Neural progenitor cell (in vitro differentiated cells): ENCODE data around the gene UGGT2. TPM values are rescaled to one million over a fixed set of nuclear protein-coding genes. Genes with fewer than 3 reads are reported as not detected.

Source experiments
- DNase-seq: peaks from one replicate; pipeline ENCODE4 v3.0.0-alpha.2; 2016; ENCODE audit warnings: low spot score
- H2AFZ ChIP-seq: fragments of 200-600 bp; sonication (generic); replicated peaks from 2 replicates; pipeline ENCODE4 v1.6.1; 2016; ENCODE audit warnings: antibody characterized with exemption
- H3F3A ChIP-seq: fragments of 200-600 bp; sonication (generic); 2 replicates; pipeline ENCODE4 v1.6.1; 2016; ENCODE audit warnings: antibody characterized with exemption, low read depth
- H3K27ac ChIP-seq: fragments of 200-600 bp; sonication (generic); 2 replicates; pipeline ENCODE4 v1.5.1; 2016; ENCODE audit warnings: mild to moderate bottlenecking
- H3K27me3 ChIP-seq: fragments of 200-600 bp; sonication (generic); 2 replicates; pipeline ENCODE4 v1.6.1; 2016; ENCODE audit warnings: mild to moderate bottlenecking, moderate library complexity
- H3K36me3 ChIP-seq: fragments of 200-600 bp; sonication (generic); 2 replicates; pipeline ENCODE4 v1.5.1; 2016
- H3K4me1 ChIP-seq: fragments of 200-600 bp; sonication (generic); 2 replicates; pipeline ENCODE4 v1.6.1; 2016; ENCODE audit warnings: mixed run types
- H3K4me2 ChIP-seq: fragments of 200-600 bp; sonication (generic); 2 replicates; pipeline ENCODE4 v1.6.1; 2016
- H3K4me3 ChIP-seq: fragments of 200-600 bp; sonication (generic); 2 replicates; pipeline ENCODE4 v1.5.1; 2016
- H3K79me2 ChIP-seq: fragments of 200-600 bp; sonication (generic); 2 replicates; pipeline ENCODE4 v1.6.1; 2016; ENCODE audit warnings: low read depth
- H3K9ac ChIP-seq: fragments of 200-600 bp; sonication (generic); 2 replicates; pipeline ENCODE4 v1.6.1; 2016
- H3K9me3 ChIP-seq: fragments of 200-600 bp; sonication (generic); 2 replicates; pipeline ENCODE4 v1.5.1; 2016; ENCODE audit warnings: low read depth
- H4K20me1 ChIP-seq: fragments of 200-600 bp; sonication (generic); 2 replicates; pipeline ENCODE4 v1.6.1; 2016; ENCODE audit warnings: low read depth
- H3K27ac Mint-ChIP-seq: 3 replicates; pipeline ENCODE4 v1.8.0; 2021; ENCODE audit warnings: mixed read lengths
- H3K27me3 Mint-ChIP-seq: 2 replicates; pipeline ENCODE4 v1.8.0; 2022; ENCODE audit warnings: low read depth, mild to moderate bottlenecking, inconsistent platforms, moderate library complexity, mixed read lengths; ENCODE audit not compliant: insufficient read depth
- H3K36me3 Mint-ChIP-seq: 3 replicates; pipeline ENCODE4 v1.8.0; 2021; ENCODE audit warnings: mixed read lengths
- H3K4me1 Mint-ChIP-seq: 3 replicates; pipeline ENCODE4 v1.8.0; 2021; ENCODE audit warnings: mixed read lengths
- H3K4me3 Mint-ChIP-seq: 3 replicates; pipeline ENCODE4 v1.8.0; 2021; ENCODE audit warnings: mild to moderate bottlenecking, moderate library complexity, mixed read lengths
- H3K9me3 Mint-ChIP-seq: 3 replicates; pipeline ENCODE4 v1.8.0; 2020; ENCODE audit warnings: mixed read lengths
- CTCF ChIP-seq: fragments of 200-600 bp; sonication (generic); IDR thresholded peaks from 2 replicates; pipeline ENCODE4 v1.5.1; 2017; ENCODE audit warnings: antibody characterized with exemption, mild to moderate bottlenecking
- EZH2 ChIP-seq: fragments of 200-600 bp; sonication (generic); IDR thresholded peaks from 2 replicates; pipeline ENCODE4 v1.6.1; 2017; ENCODE audit warnings: antibody characterized with exemption, mild to moderate bottlenecking, moderate library complexity
- EZH2phosphoT487 ChIP-seq: fragments of 200-600 bp; sonication (generic); IDR thresholded peaks from 2 replicates; pipeline ENCODE4 v1.6.1; 2017; ENCODE audit warnings: antibody characterized with exemption
- total RNA-seq: library from RNA; depleted of rRNA; stranded (reverse); fragments of >200 nt; gene quantifications from 2 replicates; pipeline ENCODE4 v1.2.3, GENCODE V29; 2015; ENCODE audit warnings: low replicate concordance

UGGT2 gene
- total RNA-seq, 1 donor from 2014 or later, result 70.4 TPM

- Histone ChIP-seq H3K79me2 (peaks cover 11% of the 10 kb centered on the region), H3K27me3 (no peaks in the 10 kb centered on the region), H3K4me2 (no peak overlapping the region), H4K20me1 (no peaks in the 10 kb centered on the region), H3K36me3 (no peaks in the 10 kb centered on the region), H3K4me3 (no peak overlapping the region), H3K9me3 (no peaks in the 10 kb centered on the region), H3K27ac (no peak overlapping the region), H2AFZ (no peak overlapping the region), H3F3A (no peaks in the 10 kb centered on the region), H3K9ac (no peak overlapping the region), H3K4me1 (no peaks in the 10 kb centered on the region)
- Mint-ChIP-seq H3K36me3 (peaks cover 13% of the 10 kb centered on the region), H3K27me3 (no peaks in the 10 kb centered on the region), H3K4me3 (no peak overlapping the region), H3K9me3 (no peaks in the 10 kb centered on the region), H3K4me1 (no peaks in the 10 kb centered on the region), H3K27ac (no peak overlapping the region)
- TF ChIP-seq EZH2, result no peak
- TF ChIP-seq EZH2phosphoT487, result no peak
- no peak for TF ChIP-seq CTCF
- no peak for DNase-seq
Measured at GRCh38 chr13:96027496-96027895, 25.7 kb downstream of the UGGT2 start.

GRCh38 chr13:96025283-96025682 lies 27.9 kb downstream of the UGGT2 start:
- no peak overlapping the region for H3K27ac Mint-ChIP-seq
- H2AFZ ChIP-seq, result no peak overlapping the region
- H3K36me3 Mint-ChIP-seq, result peaks cover 15% of the 10 kb centered on the region
- H3F3A ChIP-seq, result peaks cover 4% of the 10 kb centered on the region
- H3K9ac ChIP-seq, result no peak overlapping the region
- H3K27me3 ChIP-seq, result no peaks in the 10 kb centered on the region
- peaks cover 5% of the 10 kb centered on the region for H3K4me1 ChIP-seq
- no peak overlapping the region for H3K27ac ChIP-seq
- H3K4me3 ChIP-seq, result no peak overlapping the region
- no peaks in the 10 kb centered on the region for H3K9me3 ChIP-seq
- H3K27me3 Mint-ChIP-seq, result no peaks in the 10 kb centered on the region
- no peak for DNase-seq
- no peaks in the 10 kb centered on the region for H3K79me2 ChIP-seq
- no peak overlapping the region for H3K4me3 Mint-ChIP-seq
- no peak for TF ChIP-seq EZH2phosphoT487
- TF ChIP-seq EZH2, result no peak
- TF ChIP-seq CTCF, result no peak
- H3K9me3 Mint-ChIP-seq, result no peaks in the 10 kb centered on the region
- H4K20me1 ChIP-seq, result peaks cover 5% of the 10 kb centered on the region
- H3K4me1 Mint-ChIP-seq, result peaks cover 2% of the 10 kb centered on the region
- H3K4me2 ChIP-seq, result no peak overlapping the region
- no peaks in the 10 kb centered on the region for H3K36me3 ChIP-seq

GRCh38 chr13:96020931-96021330 lies 32.3 kb downstream of the UGGT2 start:
- Histone ChIP-seq H3K27ac (no peak overlapping the region), H3K27me3 (no peaks in the 10 kb centered on the region), H3K9me3 (no peaks in the 10 kb centered on the region), H3K36me3 (no peaks in the 10 kb centered on the region), H3F3A (peaks cover 4% of the 10 kb centered on the region), H3K4me1 (peaks cover 6% of the 10 kb centered on the region), H3K9ac (no peak overlapping the region), H4K20me1 (peaks cover 9% of the 10 kb centered on the region), H2AFZ (no peak overlapping the region), H3K4me2 (no peak overlapping the region), H3K4me3 (no peak overlapping the region), H3K79me2 (no peaks in the 10 kb centered on the region)
- Mint-ChIP-seq H3K27ac (no peak overlapping the region), H3K4me3 (no peak overlapping the region), H3K36me3 (peaks cover 14% of the 10 kb centered on the region), H3K4me1 (peaks cover 4% of the 10 kb centered on the region), H3K27me3 (no peaks in the 10 kb centered on the region), H3K9me3 (no peaks in the 10 kb centered on the region)
- TF ChIP-seq EZH2, result no peak
- no peak for TF ChIP-seq CTCF
- no peak for TF ChIP-seq EZH2phosphoT487
- DNase-seq, result no peak
